K562 (cell line): ENCODE data around the gene GPR15. TPM values are rescaled to one million over a fixed set of nuclear protein-coding genes. Genes with fewer than 3 reads are reported as not detected.

Experiments
- FOXM1 ChIP-seq, 2 experiments: fragments of 450-650 bp in 1 of 2; sonication (generic) in 1 of 2; formaldehyde crosslinking in 1 of 2; IDR thresholded peaks; 2 replicates each; pipeline versions ENCODE4 v1.6.1 to v1.9.0; 2017 to 2022; ENCODE audit warnings: low read depth in 2 of 2, mild to moderate bottlenecking in 2 of 2, missing genetic modification reagents in 1 of 2, moderate library complexity in 1 of 2
- HMGXB4 ChIP-seq: sonication (generic); formaldehyde crosslinking; IDR thresholded peaks from 2 replicates; pipeline ENCODE4 v1.8.1; 2023; ENCODE audit warnings: mild to moderate bottlenecking, missing genetic modification reagents
- MAFK ChIP-seq: IDR thresholded peaks from 2 replicates; pipeline ENCODE4 v1.6.1; 2011; ENCODE audit warnings: low read length, improper control_type of control experiment
- POLR2AphosphoS5 ChIP-seq: IDR thresholded peaks from 2 replicates; pipeline ENCODE4 v1.6.1; 2011; ENCODE audit warnings: mild to moderate bottlenecking, low read depth, low read length, moderate library complexity; ENCODE audit not compliant: control insufficient read depth, insufficient read depth
- RBFOX2 ChIP-seq: fragments of 200-400 bp; formaldehyde crosslinking; IDR thresholded peaks from 2 replicates; pipeline ENCODE4 v1.6.1; 2017; ENCODE audit warnings: low read depth, mild to moderate bottlenecking, low read length, moderate library complexity
- SFPQ ChIP-seq: fragments of 200-400 bp; formaldehyde crosslinking; IDR thresholded peaks from 2 replicates; pipeline ENCODE4 v1.6.1; 2017; ENCODE audit warnings: mild to moderate bottlenecking, low read depth, low read length, moderate library complexity
- SMAD1 ChIP-seq: fragments of 150-350 bp; IDR thresholded peaks from 2 replicates; pipeline ENCODE4 v1.6.1; 2014; ENCODE audit warnings: low read length, low read depth; ENCODE audit not compliant: partially characterized antibody
- TRIM25 ChIP-seq: fragments of 450-650 bp; IDR thresholded peaks from 2 replicates; pipeline ENCODE4 v1.7.0; 2016; ENCODE audit warnings: borderline replicate concordance
- ZNF318 ChIP-seq, 2 experiments: fragments of 450-650 bp; IDR thresholded peaks; 2 replicates each; pipeline ENCODE4 v1.6.1; 2016; ENCODE audit warnings: mild to moderate bottlenecking in 2 of 2, borderline replicate concordance in 1 of 2, low read depth in 1 of 2, moderate library complexity in 1 of 2
- ZNF639 ChIP-seq, 2 experiments: fragments of 200-800 bp in 1 of 2; sonication (Bioruptor generic) in 1 of 2; sonication (generic) in 1 of 2; formaldehyde crosslinking in 1 of 2; IDR thresholded peaks in 1 of 2; conservative IDR thresholded peaks in 1 of 2; 2 replicates each; pipeline versions ENCODE4 v1.5.0 to v1.6.1; 2016 to 2020; ENCODE audit warnings: missing compliant biosample characterization in 1 of 2, missing genetic modification characterization in 1 of 2, missing genetic modification reagents in 1 of 2
- polyA plus RNA-seq, 8 experiments: library from polyadenylated mRNA; depleted of rRNA in 4 of 8; stranded (reverse) in 5 of 8; unstranded in 3 of 8; fragments of >200 nt; fragmentation: Nextera tagmentation in 2 of 8; fragmentation: Illumina TruSeq in 1 of 8; extraction: Ambion mirVana in 2 of 8; extraction: Trizol in 1 of 8; gene quantifications; 2 replicates each; pipeline versions ENCODE4 v1.2.1 to v1.2.3, GENCODE V29; 2011 to 2014; ENCODE audit warnings: inconsistent platforms in 1 of 8, missing spikeins in 1 of 8
- total RNA-seq, 7 experiments: library from RNA; depleted of rRNA in 6 of 7; stranded (reverse); fragments of >200 nt in 6 of 7; fragmentation: Illumina TruSeq in 2 of 7; extraction: Trizol in 2 of 7; gene quantifications; 2 replicates each; pipeline versions ENCODE4 v1.2.1 to v1.2.3, GENCODE V29; 2011 to 2021; ENCODE audit warnings: low replicate concordance in 1 of 7

The GPR15 gene
- total and polyA plus RNA-seq, 9 of the 15 experiments (the other 6 are each of a cell fraction or from before 2014, with no cell fraction given): 0.13 TPM; not detected in 8

GRCh38 chr3:98583766-98584165, 52.0 kb downstream of the GPR15 start (continued):
- TF ChIP-seq ZNF639 (CRISPR knock-in tag; conservative IDR thresholded peaks at IDR 0.05 in 1 of 2, IDR thresholded peaks at IDR 0.05 in 1 of 2) (peak in 1 of 2 experiments; percentile 86; a peak in 2 of 4 replicates), TRIM25 (no peak), SMAD1 (peak; percentile 78), SFPQ (no peak), RBFOX2 (no peak), MAFK (no peak), FOXM1 (IDR thresholded peaks at IDR 0.05; ENCODE audit: low read depth) (peak; percentile 98), FOXM1 (CRISPR knock-in tag; IDR thresholded peaks at IDR 0.05; ENCODE audit: low read depth) (no peak), POLR2AphosphoS5 (peak; percentile 96), HMGXB4 (CRISPR knock-in tag) (no peak), ZNF318 (IDR thresholded peaks at IDR 0.05; ENCODE audit: borderline replicate concordance in 1 of 2, low read depth in 1 of 2) (no peak)
